BLaER1 treated with 17β-estradiol and CSF1 and Interleukin-3, amounts not matched to agents 10 nM and 100 nM (cell line): ENCODE measurements around the gene ARL6IP5.

Experiments used
- H3K27ac ChIP-seq, 11 experiments: shearing (Covaris generic); formaldehyde crosslinking; 2 replicates each; pipeline ENCODE4 v1.8.1; 2022
- H3K27me3 ChIP-seq, 11 experiments: shearing (Covaris generic); formaldehyde crosslinking; 2 replicates each; pipeline ENCODE4 v1.8.1; 2022
- H3K36me3 ChIP-seq, 11 experiments: shearing (Covaris generic); formaldehyde crosslinking; 2 replicates each; pipeline ENCODE4 v1.8.1; 2022
- H3K4me1 ChIP-seq, 10 experiments: shearing (Covaris generic); formaldehyde crosslinking; 2 replicates each; pipeline ENCODE4 v1.8.1; 2022
- H3K4me2 ChIP-seq, 11 experiments: shearing (Covaris generic); formaldehyde crosslinking; 2 replicates each; pipeline ENCODE4 v1.8.1; 2022
- H3K4me3 ChIP-seq, 10 experiments: shearing (Covaris generic); formaldehyde crosslinking; 2 replicates each; pipeline ENCODE4 v1.8.1; 2022
- H3K9ac ChIP-seq, 11 experiments: shearing (Covaris generic); formaldehyde crosslinking; 2 replicates each; pipeline ENCODE4 v1.8.1; 2022
- H3K9me3 ChIP-seq, 11 experiments: shearing (Covaris generic); formaldehyde crosslinking; replicated peaks in 1 of 11; 2 replicates each; pipeline ENCODE4 v1.8.1; 2022
- H4K20me1 ChIP-seq, 11 experiments: shearing (Covaris generic); formaldehyde crosslinking; 2 replicates each; pipeline ENCODE4 v1.8.1; 2022
- Cebpa-rat ChIP-seq, 11 experiments: shearing (Covaris generic); IDR thresholded peaks; 2 replicates each; pipeline ENCODE4 v1.8.1; 2022

The ARL6IP5 gene

GRCh38 chr3:69084326-69085167, at the start of gene ARL6IP5:
Gene ARL6IP5 (plus strand): TSS chr3:69084937. CDS start chr3:69085048, 111 bp downstream.
- no peak for TF ChIP-seq Cebpa-rat (IDR thresholded peaks at IDR 0.05)
- Histone ChIP-seq H4K20me1 (peaks cover 0 to 30% (median 0%) of the 10 kb centered on the region in 11 experiments; a peak in 6 of 22 replicates), H3K4me3 (peak within 1 kb of the TSS; percentile 82 to 96 (median 92)), H3K36me3 (peaks cover 0 to 15% (median 7%) of the 10 kb centered on the region in 11 experiments; a peak in 11 of 22 replicates), H3K4me2 (peak within 1 kb of the TSS; percentile 84 to 99 (median 97)), H3K9me3 (no peaks in the 10 kb centered on the region), H3K4me1 (peaks cover 68 to 83% (median 77%) of the 10 kb centered on the region in 10 experiments), H3K9ac (peak within 1 kb of the TSS; percentile 83 to 92 (median 89)), H3K27me3 (no peaks in the 10 kb centered on the region), H3K27ac (peak within 1 kb of the TSS; percentile 71 to 89 (median 86))

GRCh38 chr3:69044608-69045007, 40.1 kb upstream of the ARL6IP5 start:
- Histone ChIP-seq H3K9me3 (no peaks in the 10 kb centered on the region), H3K27me3 (no peaks in the 10 kb centered on the region), H3K9ac (no peak overlapping the region), H3K36me3 (peaks cover 81 to 99% (median 90%) of the 10 kb centered on the region in 11 experiments), H3K4me2 (no peak overlapping the region), H3K4me1 (peaks cover 0 to 25% (median 7%) of the 10 kb centered on the region in 10 experiments; a peak in 14 of 20 replicates), H4K20me1 (peaks cover 0 to 52% (median 21%) of the 10 kb centered on the region in 11 experiments; a peak in 16 of 22 replicates), H3K27ac (no peak overlapping the region), H3K4me3 (no peak overlapping the region)
- no peak for TF ChIP-seq Cebpa-rat (IDR thresholded peaks at IDR 0.05)

- Histone ChIP-seq H3K27ac (no peak overlapping the region), H3K9ac (0 out of 22 replicates have a peak overlapping the region, but pooled peaks of 1 of the 11 experiments have one; percentile 26)
- TF ChIP-seq Cebpa-rat (IDR thresholded peaks at IDR 0.05): no peak
Measured at GRCh38 chr3:69048990-69049389, 35.7 kb upstream of the ARL6IP5 start.

GRCh38 chr3:69051756-69052471, 32.8 kb upstream of the ARL6IP5 start, which contains the start of gene TMF1:
Gene TMF1 (minus strand): TSS chr3:69052333. CDS start chr3:69052086, 247 bp downstream.
- peak within 1 kb of the TSS; percentile 80 to 93 (median 84) for H3K4me3 ChIP-seq
- H3K9ac ChIP-seq: peak within 1 kb of the TSS; percentile 83 to 91 (median 88)
- peaks cover 21 to 46% (median 29%) of the 10 kb centered on the region in 10 experiments for H3K4me1 ChIP-seq
- no peak for TF ChIP-seq Cebpa-rat (IDR thresholded peaks at IDR 0.05)
- peaks cover 44 to 74% (median 60%) of the 10 kb centered on the region in 11 experiments for H3K36me3 ChIP-seq
- H3K9me3 ChIP-seq: no peaks in the 10 kb centered on the region
- H4K20me1 ChIP-seq: peaks cover 0 to 43% (median 31%) of the 10 kb centered on the region in 11 experiments; a peak in 14 of 22 replicates
- peak within 1 kb of the TSS; percentile 81 to 99 (median 90) for H3K4me2 ChIP-seq
- H3K27ac ChIP-seq: peak within 1 kb of the TSS; percentile 76 to 90 (median 86)
- H3K27me3 ChIP-seq: no peaks in the 10 kb centered on the region

More at GRCh38 chr3:69048990-69049389, 35.7 kb upstream of the ARL6IP5 start:
- peaks cover 50 to 74% (median 56%) of the 10 kb centered on the region in 11 experiments for H3K36me3 ChIP-seq
- peaks cover 0 to 68% (median 31%) of the 10 kb centered on the region in 11 experiments; a peak in 17 of 22 replicates for H4K20me1 ChIP-seq
- H3K9me3 ChIP-seq: no peaks in the 10 kb centered on the region
- H3K4me2 ChIP-seq: peak overlapping the region in 5 of 11 experiments; percentile 39 to 99 (median 89); a peak in 9 of 22 replicates
- peaks cover 21 to 46% (median 29%) of the 10 kb centered on the region in 10 experiments for H3K4me1 ChIP-seq
- no peaks in the 10 kb centered on the region for H3K27me3 ChIP-seq
- H3K4me3 ChIP-seq: no peak overlapping the region

- no peaks in the 10 kb centered on the region for H3K9me3 ChIP-seq
- H4K20me1 ChIP-seq: peaks cover 0 to 37% (median 28%) of the 10 kb centered on the region in 11 experiments; a peak in 14 of 22 replicates
- no peak for TF ChIP-seq Cebpa-rat (IDR thresholded peaks at IDR 0.05)
- H3K27me3 ChIP-seq: no peaks in the 10 kb centered on the region
- H3K4me3 ChIP-seq: peak overlapping the region; percentile 80 to 93 (median 84)
- H3K9ac ChIP-seq: peak overlapping the region; percentile 31 to 91 (median 88); a peak in 21 of 22 replicates
- peak overlapping the region; percentile 17 to 90 (median 84); a peak in 21 of 22 replicates for H3K27ac ChIP-seq
- H3K4me1 ChIP-seq: peaks cover 21 to 43% (median 29%) of the 10 kb centered on the region in 10 experiments
- peaks cover 43 to 74% (median 59%) of the 10 kb centered on the region in 11 experiments for H3K36me3 ChIP-seq
- peak overlapping the region; percentile 75 to 96 (median 87) for H3K4me2 ChIP-seq
Measured at GRCh38 chr3:69052472-69052898, 32.3 kb upstream of the ARL6IP5 start.

- Histone ChIP-seq H3K9ac (peak overlapping the region in 5 of 11 experiments; percentile 19 to 58 (median 43); a peak in 6 of 22 replicates), H4K20me1 (no peaks in the 10 kb centered on the region), H3K9me3 (peaks cover 0 to 11% (median 0%) of the 10 kb centered on the region in 11 experiments; a peak in 3 of 22 replicates), H3K27ac (peak overlapping the region in 10 of 11 experiments; percentile 16 to 80 (median 66); a peak in 20 of 22 replicates), H3K27me3 (no peaks in the 10 kb centered on the region), H3K4me1 (peaks cover 16 to 44% (median 29%) of the 10 kb centered on the region in 10 experiments), H3K4me2 (peak overlapping the region; percentile 57 to 79 (median 69)), H3K4me3 (no peak overlapping the region), H3K36me3 (peaks cover 75 to 94% (median 86%) of the 10 kb centered on the region in 11 experiments)
- no peak for TF ChIP-seq Cebpa-rat (IDR thresholded peaks at IDR 0.05)
Measured at GRCh38 chr3:69058180-69058946, 26.4 kb upstream of the ARL6IP5 start.

- Histone ChIP-seq H3K4me3 (no peak overlapping the region), H3K4me1 (peaks cover 16 to 44% (median 28%) of the 10 kb centered on the region in 10 experiments), H3K27ac (peak overlapping the region in 10 of 11 experiments; percentile 12 to 80 (median 66); a peak in 18 of 22 replicates), H3K27me3 (no peaks in the 10 kb centered on the region), H3K36me3 (peaks cover 77 to 95% (median 86%) of the 10 kb centered on the region in 11 experiments), H3K9ac (peak overlapping the region in 5 of 11 experiments; percentile 19 to 58 (median 43); a peak in 2 of 22 replicates), H3K9me3 (peaks cover 0 to 11% (median 0%) of the 10 kb centered on the region in 11 experiments; a peak in 3 of 22 replicates), H4K20me1 (no peaks in the 10 kb centered on the region), H3K4me2 (peak overlapping the region; percentile 57 to 79 (median 69))
- no peak for TF ChIP-seq Cebpa-rat (IDR thresholded peaks at IDR 0.05)
Measured at GRCh38 chr3:69058947-69059224, 25.9 kb upstream of the ARL6IP5 start.
